Sigmoid colon (tissue), 7 donors: ENCODE data around the gene CYTH3. TPM values are rescaled to one million over a fixed set of nuclear protein-coding genes. Genes with fewer than 3 reads are reported as not detected.

ENCODE experiments used
- DNase-seq: peaks from one replicate; pipeline ENCODE4 v3.0.0-alpha.2; 2019
- H3K27ac ChIP-seq, 4 donors: fragments of 200-600 bp; sonication (generic); one replicate each; pipeline ENCODE4 v1.5.1; 2016 to 2019; ENCODE audit warnings: mild to moderate bottlenecking in 1 of 4
- H3K27me3 ChIP-seq, 3 donors: fragments of 200-600 bp; sonication (generic); one replicate each; pipeline ENCODE4 v1.5.1; 2019; ENCODE audit warnings: mild to moderate bottlenecking in 1 of 3
- H3K36me3 ChIP-seq, 4 donors: fragments of 200-600 bp; sonication (generic); one replicate each; pipeline ENCODE4 v1.5.1; 2016 to 2019
- H3K4me1 ChIP-seq, 4 donors: fragments of 200-600 bp; sonication (generic); one replicate each; pipeline ENCODE4 v1.5.1; 2017 to 2019
- H3K4me3 ChIP-seq, 4 donors: fragments of 200-600 bp; sonication (generic); one replicate each; pipeline ENCODE4 v1.5.1; 2017 to 2019; ENCODE audit warnings: mild to moderate bottlenecking in 2 of 4, moderate library complexity in 1 of 4
- H3K9me3 ChIP-seq, 4 donors: fragments of 200-600 bp in 3 of 4; sonication (generic) in 3 of 4; one replicate each; pipeline versions ENCODE4 v1.5.1 to v1.6.1; 2013 to 2019
- CTCF ChIP-seq, 4 experiments: fragments of 450-650 bp in 3 of 4; fragments of 200-600 bp in 1 of 4; IDR thresholded peaks; one replicate each; pipeline ENCODE4 v1.5.1; 2016 to 2019; ENCODE audit warnings: antibody characterized with exemption in 4 of 4, mild to moderate bottlenecking in 3 of 4, moderate library complexity in 2 of 4
- EP300 ChIP-seq, 4 donors: sonication (generic); formaldehyde crosslinking; IDR thresholded peaks; one replicate each; pipeline ENCODE4 v1.6.1; 2017; ENCODE audit warnings: antibody characterized with exemption in 4 of 4
- POLR2A ChIP-seq, 2 donors: fragments of 450-650 bp; IDR thresholded peaks; one replicate each; pipeline ENCODE4 v1.6.1; 2016; ENCODE audit warnings: antibody characterized with exemption in 2 of 2, mild to moderate bottlenecking in 2 of 2, moderate library complexity in 2 of 2
- POLR2AphosphoS5 ChIP-seq, 4 donors: sonication (generic); formaldehyde crosslinking; IDR thresholded peaks; one replicate each; pipeline ENCODE4 v1.6.1; 2017; ENCODE audit warnings: antibody characterized with exemption in 4 of 4
- WGBS, 2 donors: extraction: QIAGEN DNeasy Blood & Tissue Kit; methylation state at CpG; one replicate each; pipeline ENCODE4 v1.1.7; 2013; 5-methylcytosine and 5-hydroxymethylcytosine counted together
- intact Hi-C: fragments of 100-400 bp; cut with DNase I; formaldehyde crosslinking; loops from one replicate; pipeline ENCODE4 v1.15.1; 2023
- polyA plus RNA-seq, 3 donors: library from polyadenylated mRNA; stranded (reverse); fragments of 200-250 nt; gene quantifications; one replicate each; pipeline ENCODE4 v1.2.3, GENCODE V29; 2013
- total RNA-seq, 4 donors: library from RNA; depleted of rRNA; stranded (reverse); fragments of >200 nt; gene quantifications; one replicate each; pipeline ENCODE4 v1.1.0, GENCODE V29; 2016
- donor health status: healthy with polysubstance abuse.
- donor health status: Bipolar disorder and iron deficiency.
- donor health status: healthy.

The CYTH3 gene
- total and polyA plus RNA-seq, 7 donors = 6.5 to 34.8 (median 27.1) TPM

GRCh38 chr7:6259257-6259656, 13.2 kb downstream of the CYTH3 start:
- 36 to 56% methylated on average over 3 of the region's 3 CpGs for WGBS, 2 donors
- Histone ChIP-seq H3K27ac (peak overlapping the region; percentile 43 to 66 (median 56)), H3K4me3 (no peak overlapping the region), H3K4me1 (peaks cover 0 to 23% (median 14%) of the 10 kb centered on the region in 4 donors), H3K9me3 (no peaks in the 10 kb centered on the region), H3K36me3 (no peaks in the 10 kb centered on the region), H3K27me3 (no peaks in the 10 kb centered on the region)
- TF ChIP-seq POLR2A (IDR thresholded peaks at IDR 0.05) = no peak
- no peak for TF ChIP-seq POLR2AphosphoS5 (IDR thresholded peaks at IDR 0.05)
- no peak for TF ChIP-seq CTCF (IDR thresholded peaks at IDR 0.05)
- no peak for TF ChIP-seq EP300 (IDR thresholded peaks at IDR 0.05)
- intact Hi-C loops = no loop called here
- no peak for DNase-seq

- intact Hi-C loops = no loop called here
- peaks cover 0 to 23% (median 14%) of the 10 kb centered on the region in 4 donors for H3K4me1 ChIP-seq
- 46 to 72% methylated on average over 5 of the region's 5 CpGs for WGBS, 2 donors
- no peaks in the 10 kb centered on the region for H3K36me3 ChIP-seq
- TF ChIP-seq EP300 (IDR thresholded peaks at IDR 0.05) (no peak), POLR2A (IDR thresholded peaks at IDR 0.05) (no peak), POLR2AphosphoS5 (IDR thresholded peaks at IDR 0.05) (no peak), CTCF (IDR thresholded peaks at IDR 0.05) (no peak)
- DNase-seq = no peak
- H3K9me3 ChIP-seq = no peaks in the 10 kb centered on the region
- H3K27me3 ChIP-seq = no peaks in the 10 kb centered on the region
- no peak overlapping the region for H3K4me3 ChIP-seq
- H3K27ac ChIP-seq = peak overlapping the region; percentile 43 to 66 (median 56)
Observed at GRCh38 chr7:6258440-6259182, 13.8 kb downstream of the CYTH3 start.

GRCh38 chr7:6257675-6258074, 14.7 kb downstream of the CYTH3 start:
- no peak for DNase-seq
- no peaks in the 10 kb centered on the region for H3K9me3 ChIP-seq
- WGBS, 2 donors = 95 to 98% methylated on average over 4 of the region's 4 CpGs
- no peak overlapping the region for H3K4me3 ChIP-seq
- H3K36me3 ChIP-seq = no peaks in the 10 kb centered on the region
- TF ChIP-seq POLR2AphosphoS5 (IDR thresholded peaks at IDR 0.05) (no peak), EP300 (IDR thresholded peaks at IDR 0.05) (no peak), POLR2A (IDR thresholded peaks at IDR 0.05) (no peak), CTCF (IDR thresholded peaks at IDR 0.05) (no peak)
- intact Hi-C loops = no loop called here
- H3K4me1 ChIP-seq = peaks cover 0 to 24% (median 17%) of the 10 kb centered on the region in 4 donors
- peak overlapping the region in 3 of 4 donors; percentile 50 to 66 (median 58) for H3K27ac ChIP-seq
- no peaks in the 10 kb centered on the region for H3K27me3 ChIP-seq

GRCh38 chr7:6256677-6257535, 15.5 kb downstream of the CYTH3 start:
- no peaks in the 10 kb centered on the region for H3K9me3 ChIP-seq
- H3K36me3 ChIP-seq = no peaks in the 10 kb centered on the region
- no peaks in the 10 kb centered on the region for H3K27me3 ChIP-seq
- no peak for DNase-seq
- H3K27ac ChIP-seq = peak overlapping the region; percentile 11 to 58 (median 49)
- 40 to 61% methylated on average over 9 of the region's 9 CpGs for WGBS, 2 donors
- H3K4me1 ChIP-seq = peaks cover 0 to 32% (median 23%) of the 10 kb centered on the region in 4 donors
- intact Hi-C loops = no loop called here
- TF ChIP-seq EP300 (IDR thresholded peaks at IDR 0.05) = no peak
- peak in 1 of 4 donors; percentile 15 for TF ChIP-seq POLR2AphosphoS5 (IDR thresholded peaks at IDR 0.05)
- no peak for TF ChIP-seq POLR2A (IDR thresholded peaks at IDR 0.05)
- H3K4me3 ChIP-seq = no peak overlapping the region

GRCh38 chr7:6256109-6256483, 16.3 kb downstream of the CYTH3 start:
- no peaks in the 10 kb centered on the region for H3K27me3 ChIP-seq
- intact Hi-C loops = no loop called here
- H3K27ac ChIP-seq = peak overlapping the region; percentile 11 to 58 (median 49)
- no peaks in the 10 kb centered on the region for H3K9me3 ChIP-seq
- WGBS, 2 donors = 72 to 85% methylated on average over 5 of the region's 5 CpGs
- no peak for DNase-seq
- no peaks in the 10 kb centered on the region for H3K36me3 ChIP-seq
- peaks cover 0 to 33% (median 28%) of the 10 kb centered on the region in 4 donors for H3K4me1 ChIP-seq
- TF ChIP-seq POLR2A (IDR thresholded peaks at IDR 0.05) (no peak), POLR2AphosphoS5 (IDR thresholded peaks at IDR 0.05) (no peak), CTCF (IDR thresholded peaks at IDR 0.05) (no peak)
- no peak overlapping the region for H3K4me3 ChIP-seq
